ENCODE data around the gene SMAP2. TPM values are rescaled to one million over a fixed set of nuclear protein-coding genes. Genes with fewer than 3 reads are reported as not detected.

SMAP2 gene
- total RNA-seq, 1 donor from 2014 or later = 15.5 TPM

- no peak overlapping the region for H3K4me3 Mint-ChIP-seq (ENCODE audit: unreplicated experiment)
- no peak for TF ChIP-seq CTCF (IDR thresholded peaks at IDR 0.05)
- H3K4me1 Mint-ChIP-seq (ENCODE audit: low read depth) = peaks cover 55% of the 10 kb centered on the region
- no peak overlapping the region for H3K27ac Mint-ChIP-seq (ENCODE audit: unreplicated experiment)
- H3K36me3 Mint-ChIP-seq (ENCODE audit: low read depth) = no peaks in the 10 kb centered on the region
- H3K27me3 Mint-ChIP-seq (ENCODE audit: low read depth) = no peaks in the 10 kb centered on the region
- no peaks in the 10 kb centered on the region for H3K9me3 Mint-ChIP-seq (ENCODE audit: low read depth)
- no peak for DNase-seq (ENCODE audit: low spot score)
These were observed 7.3 kb downstream of the SMAP2 start for GRCh38 chr1:40380817-40381216.

GRCh38 chr1:40381268-40382107 lies 8.0 kb downstream of the SMAP2 start:
- no peak overlapping the region for H3K4me3 Mint-ChIP-seq (ENCODE audit: unreplicated experiment)
- TF ChIP-seq CTCF (IDR thresholded peaks at IDR 0.05) = no peak
- no peaks in the 10 kb centered on the region for H3K36me3 Mint-ChIP-seq (ENCODE audit: low read depth)
- peaks cover 59% of the 10 kb centered on the region for H3K4me1 Mint-ChIP-seq (ENCODE audit: low read depth)
- H3K9me3 Mint-ChIP-seq (ENCODE audit: low read depth) = no peaks in the 10 kb centered on the region
- no peak for DNase-seq (ENCODE audit: low spot score)
- H3K27ac Mint-ChIP-seq (ENCODE audit: unreplicated experiment) = no peak overlapping the region
- no peaks in the 10 kb centered on the region for H3K27me3 Mint-ChIP-seq (ENCODE audit: low read depth)

DNA sequence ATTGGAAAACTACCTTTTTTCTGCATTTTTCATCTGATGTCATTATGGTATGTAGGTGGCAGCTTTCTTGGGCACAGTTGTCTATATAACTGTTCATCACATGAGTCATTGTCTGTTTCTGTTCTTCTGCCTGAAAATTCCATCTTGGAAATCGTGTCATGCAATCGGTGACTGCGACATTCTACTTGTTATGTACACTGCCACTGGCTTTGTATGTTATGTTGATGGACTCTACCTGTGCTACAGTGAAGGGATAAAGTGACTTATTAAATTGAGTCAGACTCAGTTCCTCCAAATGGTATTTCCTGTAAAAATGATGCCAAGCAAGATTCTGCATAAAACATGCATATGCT lies 8.6 kb downstream of the SMAP2 start:
- no peak overlapping the region for H3K4me3 Mint-ChIP-seq (ENCODE audit: unreplicated experiment)
- H3K27me3 Mint-ChIP-seq (ENCODE audit: low read depth) = no peaks in the 10 kb centered on the region
- H3K9me3 Mint-ChIP-seq (ENCODE audit: low read depth) = no peaks in the 10 kb centered on the region
- H3K36me3 Mint-ChIP-seq (ENCODE audit: low read depth) = no peaks in the 10 kb centered on the region
- no peak for DNase-seq (ENCODE audit: low spot score)
- no peak overlapping the region for H3K27ac Mint-ChIP-seq (ENCODE audit: unreplicated experiment)
- peaks cover 59% of the 10 kb centered on the region for H3K4me1 Mint-ChIP-seq (ENCODE audit: low read depth)
- TF ChIP-seq CTCF (IDR thresholded peaks at IDR 0.05) = no peak

GRCh38 chr1:40382601-40383000 lies 9.1 kb downstream of the SMAP2 start:
- Mint-ChIP-seq H3K27ac (ENCODE audit: unreplicated experiment) (no peak overlapping the region), H3K4me3 (ENCODE audit: unreplicated experiment) (no peak overlapping the region), H3K36me3 (ENCODE audit: low read depth) (no peaks in the 10 kb centered on the region), H3K27me3 (ENCODE audit: low read depth) (no peaks in the 10 kb centered on the region), H3K4me1 (ENCODE audit: low read depth) (peaks cover 59% of the 10 kb centered on the region), H3K9me3 (ENCODE audit: low read depth) (no peaks in the 10 kb centered on the region)
- no peak for TF ChIP-seq CTCF (IDR thresholded peaks at IDR 0.05)
- DNase-seq (ENCODE audit: low spot score) = no peak

DNA sequence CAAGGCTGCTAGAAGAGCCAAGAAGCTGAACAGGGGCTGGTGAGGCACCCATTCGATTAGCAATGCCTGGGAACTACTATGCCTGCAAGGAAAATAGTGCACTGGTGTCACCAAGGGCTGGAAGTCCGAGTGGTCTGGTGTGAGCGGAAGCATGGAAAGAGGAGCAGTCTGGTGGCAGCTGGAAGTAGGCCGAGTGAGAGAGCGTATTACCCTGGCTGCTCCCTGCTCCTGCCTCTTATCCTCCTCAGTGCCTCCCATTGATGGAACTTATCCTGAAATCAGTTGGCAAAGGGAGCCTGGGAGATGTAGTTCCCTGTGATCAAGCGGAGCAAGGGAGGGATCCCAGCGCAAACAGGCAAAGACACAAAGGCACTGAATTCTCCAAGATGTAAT lies 9.6 kb downstream of the SMAP2 start:
- Mint-ChIP-seq H3K27ac (ENCODE audit: unreplicated experiment) (no peak overlapping the region), H3K4me1 (ENCODE audit: low read depth) (peaks cover 59% of the 10 kb centered on the region), H3K4me3 (ENCODE audit: unreplicated experiment) (no peak overlapping the region), H3K9me3 (ENCODE audit: low read depth) (no peaks in the 10 kb centered on the region), H3K27me3 (ENCODE audit: low read depth) (no peaks in the 10 kb centered on the region), H3K36me3 (ENCODE audit: low read depth) (no peaks in the 10 kb centered on the region)
- TF ChIP-seq CTCF (IDR thresholded peaks at IDR 0.05) = no peak
- no peak for DNase-seq (ENCODE audit: low spot score)

All from chondrocyte (in vitro differentiated cells).